ENCODE results near the gene XXYLT1.
A peak's percentile ranks its signal among the peaks of the same experiment; 100 is the strongest.

The XXYLT1 gene

GRCh38 chr3:195269375-195270078, 1.4 kb downstream of the XXYLT1 start:
- no peak for TF ChIP-seq CTCF (IDR thresholded peaks at IDR 0.05; ENCODE audit: insufficient read depth, low read length, missing control alignments)
- ChIA-PET CTCF (interaction anchor here (0.9 to 12.7 kb wide), 25 partner anchors 8 to 603 kb away, joined by 3 to 492 read pairs (median 11); partner anchors contain the start of genes ACAP2, FAM43A, LSG1 and PPP1R2), POLR2A (interaction anchor here (1.0 to 2.9 kb wide), 4 partner anchors 171 to 598 kb away, joined by 3 to 29 read pairs (median 11); partner anchors contain the start of genes FAM43A and LSG1)
- no peak for DNase-seq (ENCODE audit: low read depth, low spot score)
- peak overlapping the region; percentile 73 for H3K4me3 ChIP-seq (ENCODE audit: low read depth, low read length)

- ChIA-PET CTCF (interaction anchor here (1.0 to 12.7 kb wide), 11 partner anchors 7 to 596 kb away, joined by 3 to 492 read pairs (median 38); partner anchors contain the start of genes FAM43A, LSG1 and PPP1R2), POLR2A (interaction anchor here (2.9 kb wide), 1 partner anchor 597 kb away, joined by 10 read pairs; the partner anchor contains the start of gene LSG1)
- H3K4me3 ChIP-seq (ENCODE audit: low read depth, low read length): no peak overlapping the region; the same call in 1 of the 2 replicates
- no peak for TF ChIP-seq CTCF (IDR thresholded peaks at IDR 0.05; ENCODE audit: insufficient read depth, low read length, missing control alignments)
- no peak for DNase-seq (ENCODE audit: low read depth, low spot score)
Measured at GRCh38 chr3:195268576-195269309, 2.2 kb downstream of the XXYLT1 start.

GRCh38 chr3:195267096-195267495, 3.9 kb downstream of the XXYLT1 start:
- no peak for DNase-seq (ENCODE audit: low read depth, low spot score)
- CTCF ChIA-PET: interaction anchor here (1.1 to 12.7 kb wide), 5 partner anchors 28 to 595 kb away, joined by 3 to 492 read pairs (median 4); partner anchors contain the start of genes FAM43A and LSG1
- no peak for TF ChIP-seq CTCF (IDR thresholded peaks at IDR 0.05; ENCODE audit: insufficient read depth, low read length, missing control alignments)
- no peak overlapping the region for H3K4me3 ChIP-seq (ENCODE audit: low read depth, low read length)
- POLR2A ChIA-PET: no interaction called here

- no peak for DNase-seq (ENCODE audit: low read depth, low spot score)
- POLR2A ChIA-PET: no interaction called here
- no peak overlapping the region for H3K4me3 ChIP-seq (ENCODE audit: low read depth, low read length)
- no peak for TF ChIP-seq CTCF (IDR thresholded peaks at IDR 0.05; ENCODE audit: insufficient read depth, low read length, missing control alignments)
- CTCF ChIA-PET: interaction anchor here (1.0 to 12.7 kb wide), 5 partner anchors 28 to 595 kb away, joined by 3 to 492 read pairs (median 4); partner anchors contain the start of genes FAM43A and LSG1
Measured at GRCh38 chr3:195266428-195266827, 4.5 kb downstream of the XXYLT1 start.

GRCh38 chr3:195265363-195265976, 5.5 kb downstream of the XXYLT1 start:
- CTCF ChIA-PET: interaction anchor here (0.8 to 12.1 kb wide), 5 partner anchors 159 to 594 kb away, joined by 3 to 288 read pairs (median 37); partner anchors contain the start of genes FAM43A and LSG1
- no peak for TF ChIP-seq CTCF (IDR thresholded peaks at IDR 0.05; ENCODE audit: insufficient read depth, low read length, missing control alignments)
- POLR2A ChIA-PET: no interaction called here
- H3K4me3 ChIP-seq (ENCODE audit: low read depth, low read length): no peak overlapping the region
- DNase-seq (ENCODE audit: low read depth, low spot score): no peak

Data from AG04449 (cell line).